DOHH2 (cell line): ENCODE data around the gene KLK3.

ENCODE experiments used
- H3F3A ChIP-seq: fragments of 200-600 bp; sonication (generic), shearing (Covaris generic); 2 replicates; pipeline ENCODE4 v1.6.0; 2016; ENCODE audit warnings: antibody characterized with exemption, mild to moderate bottlenecking; ENCODE audit not compliant: control insufficient read depth, insufficient read depth
- H3K27ac ChIP-seq: fragments of 200-600 bp; sonication (generic); 2 replicates; pipeline ENCODE4 v1.5.1; 2014; ENCODE audit warnings: low read depth, mild to moderate bottlenecking, low read length, moderate library complexity
- H3K27me3 ChIP-seq: fragments of 200-600 bp; sonication (generic); 2 replicates; pipeline ENCODE4 v1.6.1; 2014; ENCODE audit warnings: mild to moderate bottlenecking, low read length, mixed read lengths; ENCODE audit not compliant: control insufficient read depth
- H3K36me3 ChIP-seq: fragments of 200-600 bp; sonication (generic); 2 replicates; pipeline ENCODE4 v1.6.1; 2014; ENCODE audit warnings: mild to moderate bottlenecking, low read length, moderate library complexity, mixed read lengths; ENCODE audit not compliant: control insufficient read depth
- H3K4me1 ChIP-seq: fragments of 200-600 bp; sonication (generic); 2 replicates; pipeline ENCODE4 v1.6.1; 2014; ENCODE audit warnings: mild to moderate bottlenecking, low read length, mixed read lengths; ENCODE audit not compliant: control insufficient read depth
- H3K4me2 ChIP-seq: fragments of 200-600 bp; sonication (generic); 2 replicates; pipeline ENCODE4 v1.6.0; 2014; ENCODE audit warnings: mild to moderate bottlenecking, low read length, moderate library complexity
- H3K4me3 ChIP-seq: fragments of 200-600 bp; sonication (generic); 2 replicates; pipeline ENCODE4 v1.5.1; 2014; ENCODE audit warnings: mild to moderate bottlenecking, low read length, mixed read lengths
- H3K79me2 ChIP-seq: fragments of 200-600 bp; sonication (generic); 2 replicates; pipeline ENCODE4 v1.6.1; 2014; ENCODE audit warnings: mild to moderate bottlenecking, low read length, mixed read lengths; ENCODE audit not compliant: control insufficient read depth
- H3K9me2 ChIP-seq: fragments of 200-600 bp; sonication (generic); replicated peaks from 2 replicates; pipeline ENCODE4 v1.6.1; 2014; ENCODE audit warnings: mild to moderate bottlenecking, low read length, mixed read lengths; ENCODE audit not compliant: control insufficient read depth
- H3K9me3 ChIP-seq: fragments of 200-600 bp; sonication (generic); 2 replicates; pipeline ENCODE4 v1.6.1; 2014; ENCODE audit warnings: antibody characterized with exemption, low read length, mixed read lengths; ENCODE audit not compliant: control insufficient read depth, insufficient read depth
- H4K20me1 ChIP-seq: fragments of 200-600 bp; sonication (generic); 2 replicates; pipeline ENCODE4 v1.6.0; 2014; ENCODE audit warnings: low read depth, mild to moderate bottlenecking, antibody characterized with exemption, low read length, moderate library complexity; ENCODE audit not compliant: control insufficient read depth, insufficient read depth
- EZH2phosphoT487 ChIP-seq: fragments of 200-600 bp; sonication (generic); IDR thresholded peaks from 2 replicates; pipeline ENCODE4 v1.6.1; 2017; ENCODE audit warnings: borderline replicate concordance, mild to moderate bottlenecking, antibody characterized with exemption, low read length, moderate library complexity, mixed read lengths
- TF ChIP-seq, protein P1 (sequence below): fragments of 200-600 bp; sonication (generic); IDR thresholded peaks from one replicate; pipeline ENCODE4 v1.5.1; 2014; ENCODE audit warnings: antibody characterized with exemption, mild to moderate bottlenecking, low read depth, low read length; ENCODE audit not compliant: poor library complexity, severe bottlenecking

The KLK3 gene

GRCh38 chr19:50829801-50830200 is 24.9 kb upstream of the KLK3 start:
- no peaks in the 10 kb centered on the region for H3F3A ChIP-seq
- no peak overlapping the region for H3K4me2 ChIP-seq
- H3K36me3 ChIP-seq: no peaks in the 10 kb centered on the region
- no peaks in the 10 kb centered on the region for H3K9me2 ChIP-seq
- no peaks in the 10 kb centered on the region for H3K79me2 ChIP-seq
- H3K9me3 ChIP-seq: no peaks in the 10 kb centered on the region
- no peaks in the 10 kb centered on the region for H3K4me1 ChIP-seq
- H3K27ac ChIP-seq: no peak overlapping the region
- 0 out of 2 replicates have a peak, but pooled peaks cover 4% of the 10 kb centered on the region for H3K27me3 ChIP-seq
- TF ChIP-seq, protein P1, sequence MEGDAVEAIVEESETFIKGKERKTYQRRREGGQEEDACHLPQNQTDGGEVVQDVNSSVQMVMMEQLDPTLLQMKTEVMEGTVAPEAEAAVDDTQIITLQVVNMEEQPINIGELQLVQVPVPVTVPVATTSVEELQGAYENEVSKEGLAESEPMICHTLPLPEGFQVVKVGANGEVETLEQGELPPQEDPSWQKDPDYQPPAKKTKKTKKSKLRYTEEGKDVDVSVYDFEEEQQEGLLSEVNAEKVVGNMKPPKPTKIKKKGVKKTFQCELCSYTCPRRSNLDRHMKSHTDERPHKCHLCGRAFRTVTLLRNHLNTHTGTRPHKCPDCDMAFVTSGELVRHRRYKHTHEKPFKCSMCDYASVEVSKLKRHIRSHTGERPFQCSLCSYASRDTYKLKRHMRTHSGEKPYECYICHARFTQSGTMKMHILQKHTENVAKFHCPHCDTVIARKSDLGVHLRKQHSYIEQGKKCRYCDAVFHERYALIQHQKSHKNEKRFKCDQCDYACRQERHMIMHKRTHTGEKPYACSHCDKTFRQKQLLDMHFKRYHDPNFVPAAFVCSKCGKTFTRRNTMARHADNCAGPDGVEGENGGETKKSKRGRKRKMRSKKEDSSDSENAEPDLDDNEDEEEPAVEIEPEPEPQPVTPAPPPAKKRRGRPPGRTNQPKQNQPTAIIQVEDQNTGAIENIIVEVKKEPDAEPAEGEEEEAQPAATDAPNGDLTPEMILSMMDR: no peak
- no peak for TF ChIP-seq EZH2phosphoT487
- no peak overlapping the region for H3K4me3 ChIP-seq
- H4K20me1 ChIP-seq: no peaks in the 10 kb centered on the region

DNA sequence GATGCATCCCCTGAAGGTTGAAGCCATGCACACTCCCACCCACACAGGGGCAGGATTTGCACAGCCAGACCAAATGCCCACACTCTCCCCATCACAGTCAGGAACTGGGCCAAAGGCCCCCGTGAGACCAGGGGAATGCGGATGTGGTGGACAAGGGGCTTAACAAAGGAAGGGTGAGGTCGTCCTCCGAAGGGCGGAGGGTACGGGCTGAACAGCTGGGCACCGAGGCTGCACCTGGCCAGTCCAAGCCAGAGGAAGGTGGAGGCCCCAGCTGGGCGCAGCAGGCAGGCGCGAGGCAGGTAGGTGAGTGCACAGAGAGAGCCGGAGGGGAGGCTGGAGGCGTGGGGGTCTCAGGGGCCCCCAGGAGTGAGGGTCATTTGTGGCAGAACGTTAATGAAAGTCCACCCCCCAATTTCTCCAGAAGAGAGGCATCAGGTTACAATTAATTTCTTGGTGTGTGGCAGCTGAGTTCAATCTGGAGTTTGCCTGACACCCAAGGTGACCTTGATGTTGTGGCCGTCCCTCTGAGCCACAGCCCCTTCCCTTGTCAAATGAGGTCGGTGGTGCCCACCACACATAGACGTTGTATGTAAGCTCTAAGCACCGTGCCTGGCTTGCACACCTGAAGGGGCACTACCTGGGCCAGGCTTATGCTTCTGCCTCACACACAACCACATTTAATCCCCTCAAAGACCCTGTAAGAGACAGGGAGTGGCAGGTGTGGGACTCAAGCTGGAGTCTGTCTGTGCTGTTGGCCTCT is 24.3 kb upstream of the KLK3 start:
- Histone ChIP-seq H3K4me3 (no peak overlapping the region), H3K4me1 (peaks cover 6% of the 10 kb centered on the region), H3K4me2 (no peak overlapping the region), H3K9me2 (no peaks in the 10 kb centered on the region), H3K9me3 (no peaks in the 10 kb centered on the region), H3K36me3 (no peaks in the 10 kb centered on the region), H3K27me3 (peaks cover 10% of the 10 kb centered on the region), H3K27ac (no peak overlapping the region), H3F3A (no peaks in the 10 kb centered on the region), H3K79me2 (no peaks in the 10 kb centered on the region), H4K20me1 (no peaks in the 10 kb centered on the region)
- TF ChIP-seq EZH2phosphoT487: no peak
- TF ChIP-seq, protein P1: no peak

GRCh38 chr19:50831026-50831396 is 23.7 kb upstream of the KLK3 start:
- Histone ChIP-seq H3K9me3 (no peaks in the 10 kb centered on the region), H3K4me3 (no peak overlapping the region), H3K27me3 (peaks cover 13% of the 10 kb centered on the region), H3F3A (no peaks in the 10 kb centered on the region), H3K79me2 (no peaks in the 10 kb centered on the region), H3K9me2 (no peaks in the 10 kb centered on the region), H3K36me3 (no peaks in the 10 kb centered on the region), H4K20me1 (no peaks in the 10 kb centered on the region), H3K4me1 (peaks cover 10% of the 10 kb centered on the region), H3K4me2 (no peak overlapping the region), H3K27ac (no peak overlapping the region)
- TF ChIP-seq, protein P1: no peak
- TF ChIP-seq EZH2phosphoT487: no peak
